Limb (tissue), 2 donors: ENCODE measurements around the gene NCOA1.
"Not testable (repeated sequence)": the region's sequence is repeated elsewhere in the genome, so short reads cannot be mapped to it uniquely, and the experiment has no call there.

ENCODE experiments used
- DNase-seq, 2 donors: peaks; one replicate each; pipeline ENCODE4 v3.0.0-alpha.2; 2016; ENCODE audit errors: extremely low spot score in 2 of 2

The NCOA1 gene

GRCh38 chr2:24783641-24784040, 292.6 kb downstream of the NCOA1 start:
- no peak for DNase-seq

GRCh38 chr2:24785671-24786321, 294.7 kb downstream of the NCOA1 start:
- DNase-seq = no peak

GRCh38 chr2:24787532-24787931, 296.5 kb downstream of the NCOA1 start:
- DNase-seq = no peak

GRCh38 chr2:24788816-24789215, 297.8 kb downstream of the NCOA1 start:
- DNase-seq = no peak

GRCh38 chr2:24791452-24791851, 300.4 kb downstream of the NCOA1 start:
- DNase-seq = no peak

- DNase-seq = no peak
Measured at GRCh38 chr2:24792542-24792873, 301.5 kb downstream of the NCOA1 start.

- DNase-seq = peak; percentile 97 to 98
Measured at GRCh38 chr2:24792874-24793760, 302.1 kb downstream of the NCOA1 start, which contains the start of the genes CENPO and PTRHD1. CENPO (plus strand) TSS chr2:24793425; CDS start chr2:24793920, 495 bp downstream. PTRHD1 (minus strand) TSS chr2:24793391; CDS start chr2:24793377, 14 bp downstream.

GRCh38 chr2:24793761-24794435, 302.8 kb downstream of the NCOA1 start:
- DNase-seq = no peak

- no peak for DNase-seq
Measured at GRCh38 chr2:24797644-24798043, 306.6 kb downstream of the NCOA1 start.

GRCh38 chr2:24800487-24800886, 309.4 kb downstream of the NCOA1 start:
- not testable (repeated sequence) for DNase-seq

GRCh38 chr2:24805811-24806660, 315.0 kb downstream of the NCOA1 start:
- DNase-seq = not testable (repeated sequence)

GRCh38 chr2:24806661-24807036, 315.6 kb downstream of the NCOA1 start:
- no peak for DNase-seq

- DNase-seq = no peak
Measured at GRCh38 chr2:24809316-24810007, 318.4 kb downstream of the NCOA1 start.

GRCh38 chr2:24813691-24814137, 322.7 kb downstream of the NCOA1 start:
- no peak for DNase-seq

- DNase-seq = no peak
Measured at GRCh38 chr2:24814516-24814915, 323.5 kb downstream of the NCOA1 start.

- no peak for DNase-seq
Measured at GRCh38 chr2:24815171-24815570, 324.1 kb downstream of the NCOA1 start.

- DNase-seq = no peak
Measured at GRCh38 chr2:24816404-24816803, 325.4 kb downstream of the NCOA1 start.

- DNase-seq = no peak
Measured at GRCh38 chr2:24816884-24817283, 325.8 kb downstream of the NCOA1 start.

GRCh38 chr2:24818721-24819167, 327.7 kb downstream of the NCOA1 start:
- DNase-seq = no peak

GRCh38 chr2:24819442-24820174, 328.6 kb downstream of the NCOA1 start:
- DNase-seq = peak in 1 of 2 donors; percentile 23
